Mesenchymal stem cell (in vitro differentiated cells and primary cell): ENCODE data around the gene CCDC106.
A peak's percentile ranks its signal among the peaks of the same experiment; 100 is the strongest.

ENCODE experiments used
- DNase-seq: peaks from one replicate; pipeline ENCODE4 v3.0.0-alpha.2; 2013
- H2AFZ ChIP-seq: one replicate; pipeline ENCODE4 v1.6.1; 2013; ENCODE audit warnings: low read depth, mild to moderate bottlenecking, control low read depth, inconsistent platforms, low read length, moderate library complexity
- H2AK5ac ChIP-seq: 2 replicates; pipeline ENCODE4 v1.6.1; 2013; ENCODE audit warnings: low read length, moderate library complexity, mild to moderate bottlenecking, inconsistent platforms; ENCODE audit not compliant: severe bottlenecking
- H2BK120ac ChIP-seq: one replicate; pipeline ENCODE4 v1.6.1; 2013; ENCODE audit warnings: low read depth, mild to moderate bottlenecking, inconsistent platforms, low read length, moderate library complexity
- H2BK12ac ChIP-seq, 2 experiments: one replicate each; pipeline ENCODE4 v1.6.1; 2013; ENCODE audit warnings: inconsistent platforms in 2 of 2, low read length in 2 of 2, mild to moderate bottlenecking in 2 of 2, moderate library complexity in 2 of 2, control low read depth in 1 of 2
- H2BK15ac ChIP-seq: one replicate; pipeline ENCODE4 v1.6.1; 2013; ENCODE audit warnings: mild to moderate bottlenecking, low read depth, inconsistent platforms; ENCODE audit not compliant: poor library complexity, severe bottlenecking
- H2BK5ac ChIP-seq: 2 replicates; pipeline ENCODE4 v1.6.1; 2013; ENCODE audit warnings: low read depth, mild to moderate bottlenecking, low read length, control low read depth, inconsistent platforms; ENCODE audit not compliant: poor library complexity, severe bottlenecking
- H3K14ac ChIP-seq, 2 experiments: one replicate each; pipeline ENCODE4 v1.6.1; 2013; ENCODE audit warnings: inconsistent platforms in 2 of 2, low read length in 2 of 2, control low read depth in 1 of 2, mild to moderate bottlenecking in 1 of 2, moderate library complexity in 1 of 2
- H3K18ac ChIP-seq, 2 experiments: one replicate each; pipeline ENCODE4 v1.6.1; 2013; ENCODE audit warnings: inconsistent platforms in 2 of 2, low read length in 2 of 2, control low read depth in 1 of 2, low read depth in 1 of 2, mild to moderate bottlenecking in 1 of 2
- H3K23ac ChIP-seq, 2 experiments: one replicate each; pipeline ENCODE4 v1.6.1; 2013; ENCODE audit warnings: inconsistent platforms in 2 of 2, low read length in 2 of 2, mild to moderate bottlenecking in 2 of 2, moderate library complexity in 2 of 2, control low read depth in 1 of 2
- H3K27ac ChIP-seq: 2 replicates; pipeline ENCODE4 v1.5.1; 2013; ENCODE audit warnings: mild to moderate bottlenecking, moderate library complexity, low read length, control low read depth, inconsistent platforms; ENCODE audit not compliant: poor library complexity, severe bottlenecking
- H3K27me3 ChIP-seq, 2 experiments: 2 replicates each; pipeline versions ENCODE4 v1.6.1 to v1.7.0; 2013; ENCODE audit warnings: low read length in 2 of 2, mild to moderate bottlenecking in 2 of 2, moderate library complexity in 2 of 2, control low read depth in 1 of 2, inconsistent platforms in 1 of 2; ENCODE audit not compliant: control insufficient read depth in 1 of 2, insufficient read depth in 1 of 2
- H3K36me3 ChIP-seq, 2 experiments: 2 replicates each; pipeline versions ENCODE4 v1.6.1 to v1.7.0; 2013; ENCODE audit warnings: low read length in 2 of 2, control low read depth in 1 of 2, inconsistent platforms in 1 of 2, low read depth in 1 of 2, mild to moderate bottlenecking in 1 of 2; ENCODE audit not compliant: insufficient read depth in 2 of 2, control insufficient read depth in 1 of 2
- H3K4ac ChIP-seq, 2 experiments: one replicate each; pipeline ENCODE4 v1.6.1; 2013; ENCODE audit warnings: inconsistent platforms in 2 of 2, low read length in 2 of 2, mild to moderate bottlenecking in 2 of 2, moderate library complexity in 2 of 2, control low read depth in 1 of 2, low read depth in 1 of 2
- H3K4me1 ChIP-seq: 2 replicates; pipeline ENCODE4 v1.6.1; 2013; ENCODE audit warnings: low read depth, low read length, control low read depth; ENCODE audit not compliant: control insufficient read depth, insufficient read depth
- H3K4me2 ChIP-seq: 2 replicates; pipeline ENCODE4 v1.6.1; 2013; ENCODE audit warnings: low read length, mild to moderate bottlenecking, inconsistent platforms; ENCODE audit not compliant: poor library complexity, severe bottlenecking
- H3K4me3 ChIP-seq, 2 experiments: 2 replicates each; pipeline versions ENCODE4 v1.5.1 to v1.7.0; 2013; ENCODE audit warnings: low read length in 2 of 2, mild to moderate bottlenecking in 2 of 2, control low read depth in 1 of 2, low read depth in 1 of 2; ENCODE audit not compliant: insufficient read depth in 1 of 2
- H3K79me1 ChIP-seq: replicated peaks from 2 replicates; pipeline ENCODE4 v1.6.1; 2013; ENCODE audit warnings: mild to moderate bottlenecking, control low read depth, low read length, inconsistent platforms; ENCODE audit not compliant: poor library complexity, severe bottlenecking
- H3K9ac ChIP-seq: 2 replicates; pipeline ENCODE4 v1.7.0; 2013; ENCODE audit warnings: mild to moderate bottlenecking, low read length, moderate library complexity
- H3K9me3 ChIP-seq: 2 replicates; pipeline ENCODE4 v1.7.0; 2013; ENCODE audit warnings: mild to moderate bottlenecking, low read length; ENCODE audit not compliant: control insufficient read depth
- H4K8ac ChIP-seq: one replicate; pipeline ENCODE4 v1.6.1; 2013; ENCODE audit warnings: inconsistent platforms, mild to moderate bottlenecking, low read length, moderate library complexity
- H4K91ac ChIP-seq: one replicate; pipeline ENCODE4 v1.6.1; 2013; ENCODE audit warnings: mild to moderate bottlenecking, low read length, inconsistent platforms
- WGBS: methylation state at CpG from one replicate; pipeline ENCODE4 v1.1.7; 2013; ENCODE audit warnings: mixed read lengths; 5-methylcytosine and 5-hydroxymethylcytosine counted together

Gene CCDC106

GRCh38 chr19:55653651-55654322 lies 5.8 kb downstream of the CCDC106 start:
- Histone ChIP-seq H3K36me3 (peaks cover 7 to 50% of the 10 kb centered on the region in 2 experiments), H3K4ac (peak overlapping the region in 1 of 2 experiments; percentile 34)

DNA sequence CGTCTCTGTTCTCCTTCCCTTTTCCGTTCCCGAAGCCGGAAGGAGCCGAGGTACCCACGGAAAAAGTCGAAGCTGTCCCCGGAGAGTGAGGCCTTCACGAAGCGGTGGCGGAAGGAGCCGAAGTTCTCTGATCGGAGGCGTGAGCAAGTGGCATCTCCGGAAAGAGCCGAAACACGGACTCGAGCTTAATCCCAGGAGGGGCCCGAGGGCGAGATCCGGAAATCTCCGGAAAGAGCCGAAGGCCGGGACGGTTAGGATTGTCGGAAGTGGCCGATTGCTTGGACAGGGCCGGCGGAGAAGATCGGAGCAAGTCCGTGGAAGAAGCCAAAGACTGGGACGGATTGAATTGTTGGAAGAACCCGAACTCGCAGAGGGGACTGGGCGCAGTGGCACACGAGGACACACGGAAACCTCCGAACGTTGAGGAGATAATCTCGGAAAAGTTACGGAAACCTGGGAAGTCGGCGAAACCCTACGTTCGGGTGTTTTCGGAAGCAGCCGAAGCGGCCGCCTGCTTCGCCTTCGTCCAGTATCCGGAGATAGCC lies 6.4 kb downstream of the CCDC106 start:
- Histone ChIP-seq H3K9me3 (no peaks in the 10 kb centered on the region), H2AK5ac (no peak overlapping the region), H3K23ac (peak overlapping the region in 1 of 2 experiments; percentile 92), H3K4me2 (peak overlapping the region; percentile 55), H3K27me3 (no peaks in the 10 kb centered on the region), H3K4ac (peak overlapping the region; percentile 57 to 88), H3K4me1 (peaks cover 31% of the 10 kb centered on the region), H4K91ac (peak overlapping the region; percentile 52), H3K18ac (peak overlapping the region; percentile 98), H3K27ac (peak overlapping the region; percentile 100), H4K8ac (peak overlapping the region; percentile 55), H2AFZ (no peak overlapping the region), H2BK15ac (peak overlapping the region; percentile 89), H3K79me1 (peaks cover 27% of the 10 kb centered on the region), H3K36me3 (peaks cover 10 to 53% of the 10 kb centered on the region in 2 experiments), H2BK5ac (peak overlapping the region; percentile 96), H2BK12ac (peak overlapping the region in 1 of 2 experiments; percentile 61), H3K14ac (peak overlapping the region in 1 of 2 experiments; percentile 95), H3K4me3 (peak overlapping the region; percentile 72 to 84), H3K9ac (peak overlapping the region; percentile 99), H2BK120ac (peak overlapping the region; percentile 89)
- peak; percentile 99 for DNase-seq
- under 1% methylated on average over 51 of the region's 52 CpGs for WGBS

More at GRCh38 chr19:55653651-55654322, 5.8 kb downstream of the CCDC106 start:
- peaks cover 32% of the 10 kb centered on the region for H3K79me1 ChIP-seq
- no peak overlapping the region for H2AFZ ChIP-seq
- H4K91ac ChIP-seq: peak overlapping the region; percentile 87
- H2AK5ac ChIP-seq: no peak overlapping the region
- H2BK120ac ChIP-seq: peak overlapping the region; percentile 6
- H3K4me1 ChIP-seq: peaks cover 32% of the 10 kb centered on the region
- peak; percentile 99 for DNase-seq
- H3K9ac ChIP-seq: peak overlapping the region; percentile 99
- peak overlapping the region; percentile 35 for H3K4me2 ChIP-seq
- H3K23ac ChIP-seq: no peak overlapping the region
- peak overlapping the region; percentile 91 for H4K8ac ChIP-seq
- peak overlapping the region; percentile 44 for H2BK15ac ChIP-seq
- peak overlapping the region; percentile 70 to 98 for H3K18ac ChIP-seq
- no peaks in the 10 kb centered on the region for H3K27me3 ChIP-seq
- peak overlapping the region; percentile 100 for H3K27ac ChIP-seq
- H2BK5ac ChIP-seq: peak overlapping the region; percentile 19
- H3K9me3 ChIP-seq: no peaks in the 10 kb centered on the region
- H3K14ac ChIP-seq: no peak overlapping the region
- 1% methylated on average over 57 of the region's 57 CpGs for WGBS
- peak overlapping the region; percentile 58 to 84 for H3K4me3 ChIP-seq
- H2BK12ac ChIP-seq: no peak overlapping the region

DNA sequence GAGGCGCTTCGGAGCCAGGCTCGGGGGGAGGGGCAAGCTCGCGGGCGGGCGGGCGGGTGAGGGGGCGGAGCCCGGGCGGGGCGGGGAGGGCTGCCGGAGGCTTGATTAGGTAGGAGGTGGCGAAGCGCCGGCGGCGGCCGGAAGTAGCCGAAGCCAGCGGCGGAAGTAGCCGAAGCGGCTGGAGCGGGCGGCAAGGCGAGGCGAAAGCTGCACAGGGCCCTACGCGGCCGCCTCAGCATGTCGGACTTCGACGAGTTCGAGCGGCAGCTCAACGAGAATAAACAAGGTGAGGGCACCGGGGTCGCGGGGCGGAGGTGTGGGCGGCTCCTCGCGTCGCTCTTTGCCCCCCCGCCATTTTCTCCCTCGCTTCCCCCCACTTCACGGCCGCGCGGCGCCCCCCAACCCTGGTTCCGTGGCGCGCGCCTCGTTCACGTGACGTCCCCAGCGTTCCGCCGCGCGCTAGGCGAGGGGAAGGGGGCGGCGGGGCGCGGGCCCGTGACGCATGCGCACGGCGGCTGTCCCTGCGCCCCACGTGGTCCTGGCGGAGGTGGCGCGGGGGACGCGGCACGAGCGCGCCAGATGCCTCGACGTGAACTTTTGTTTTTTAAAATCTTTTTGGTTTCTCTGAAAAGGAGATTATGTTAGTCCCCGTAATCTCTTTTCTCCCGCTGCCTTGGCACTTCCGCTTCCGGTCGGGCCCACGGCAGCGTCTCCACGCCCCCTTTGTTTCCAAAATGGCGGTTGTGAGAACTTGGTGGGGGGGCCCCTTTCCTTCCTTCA lies 7.0 kb downstream of the CCDC106 start, which contains the start of gene U2AF2:
U2AF2 (plus strand) TSS at position 168 of the 780 bp plus-strand sequence; CDS start at position 238, 70 bp downstream.
- peak within 1 kb of the TSS in 1 of 2 experiments; percentile 61 for H2BK12ac ChIP-seq
- H3K4me1 ChIP-seq: peaks cover 31% of the 10 kb centered on the region
- peak within 1 kb of the TSS; percentile 92 to 99 for H3K4me3 ChIP-seq
- peak within 1 kb of the TSS; percentile 100 for H3K27ac ChIP-seq
- peak within 1 kb of the TSS; percentile 99 for H3K18ac ChIP-seq
- H3K9ac ChIP-seq: peak within 1 kb of the TSS; percentile 99
- H2AFZ ChIP-seq: no peak within 1 kb of the TSS
- no peaks in the 10 kb centered on the region for H3K9me3 ChIP-seq
- no peaks in the 10 kb centered on the region for H3K27me3 ChIP-seq
- H4K8ac ChIP-seq: peak within 1 kb of the TSS; percentile 97
- H2AK5ac ChIP-seq: no peak within 1 kb of the TSS
- H3K36me3 ChIP-seq: peaks cover 14 to 53% of the 10 kb centered on the region in 2 experiments
- DNase-seq: peak; percentile 80
- H2BK120ac ChIP-seq: peak within 1 kb of the TSS; percentile 97
- H3K4ac ChIP-seq: peak within 1 kb of the TSS; percentile 98 to 99
- H2BK5ac ChIP-seq: peak within 1 kb of the TSS; percentile 96
- peak within 1 kb of the TSS; percentile 24 to 92 for H3K23ac ChIP-seq
- H2BK15ac ChIP-seq: peak within 1 kb of the TSS; percentile 89
- H4K91ac ChIP-seq: peak within 1 kb of the TSS; percentile 99
- H3K14ac ChIP-seq: peak within 1 kb of the TSS in 1 of 2 experiments; percentile 100
- H3K4me2 ChIP-seq: peak within 1 kb of the TSS; percentile 89
- WGBS: 1% methylated on average over 65 of the region's 95 CpGs
- peaks cover 22% of the 10 kb centered on the region for H3K79me1 ChIP-seq
